B cell (primary cell): ENCODE data around the gene STARD10. TPM values are rescaled to one million over a fixed set of nuclear protein-coding genes. Genes with fewer than 3 reads are reported as not detected.

ENCODE experiments used
- ATAC-seq: fragments of 200-7000 bp; cut with Tn5 transposase; one replicate; pipeline ENCODE4 v1.10.0; 2021; ENCODE audit warnings: low read depth, mild to moderate bottlenecking, moderate number of reproducible peaks, moderate library complexity
- CTCF ChIA-PET: fragments of 350-600 bp; sonication (Branson Sonifier 250); formaldehyde crosslinking; loops from one replicate; lab custom pipeline; 2021; ENCODE audit warnings: antibody characterized with exemption, inconsistent platforms; lab: Charles Lee
- POLR2A ChIA-PET: fragments of 350-600 bp; sonication (Branson Sonifier 250); formaldehyde crosslinking; loops from one replicate; lab custom pipeline; 2021; ENCODE audit warnings: antibody characterized with exemption; lab: Charles Lee
- DNase-seq: peaks from one replicate; pipeline ENCODE4 v3.0.0; 2013
- H2AFZ ChIP-seq: 2 replicates; pipeline ENCODE4 v1.6.1; 2012; ENCODE audit warnings: mild to moderate bottlenecking, low read depth, low read length; ENCODE audit not compliant: insufficient read depth, poor library complexity, severe bottlenecking
- H3K27ac ChIP-seq, 2 donors: 1 replicate in 1 of 2; 2 replicates in 1 of 2; pipeline ENCODE4 v1.5.1; 2012 to 2013; ENCODE audit warnings: low read length in 2 of 2, mild to moderate bottlenecking in 2 of 2, moderate library complexity in 1 of 2
- H3K27me3 ChIP-seq, 4 experiments: fragments of 200-600 bp in 1 of 4; sonication (generic) in 1 of 4; replicated peaks in 1 of 4; 1 replicate in 2 of 4; 2 replicates in 2 of 4; pipeline versions ENCODE4 v1.6.1 to v1.7.0; 2013 to 2016; ENCODE audit warnings: low read length in 3 of 4, mild to moderate bottlenecking in 2 of 4, mixed read lengths in 1 of 4, moderate library complexity in 1 of 4; ENCODE audit not compliant: insufficient read depth in 4 of 4, control insufficient read depth in 3 of 4; ENCODE audit errors: control extremely low read depth in 1 of 4
- H3K36me3 ChIP-seq, 2 experiments: replicated peaks in 1 of 2; 1 replicate in 1 of 2; 2 replicates in 1 of 2; pipeline versions ENCODE4 v1.6.1 to v1.7.1; 2013; ENCODE audit warnings: low read length in 1 of 2; ENCODE audit not compliant: insufficient read depth in 2 of 2, control insufficient read depth in 1 of 2; ENCODE audit errors: control extremely low read depth in 1 of 2, extremely low read depth in 1 of 2
- H3K4me1 ChIP-seq, 2 donors: fragments of 200-600 bp in 1 of 2; sonication (generic) in 1 of 2; 1 replicate in 1 of 2; 2 replicates in 1 of 2; pipeline versions ENCODE4 v1.5.1 to v1.6.1; 2013 to 2017; ENCODE audit warnings: low read length in 2 of 2; ENCODE audit not compliant: control insufficient read depth in 2 of 2, insufficient read depth in 2 of 2
- H3K4me2 ChIP-seq: replicated peaks from 2 replicates; pipeline ENCODE3; 2012; ENCODE audit warnings: mild to moderate bottlenecking, low read depth, low read length; ENCODE audit not compliant: poor library complexity, severe bottlenecking
- H3K4me3 ChIP-seq, 5 experiments: fragments of 200-600 bp in 1 of 5; sonication (generic) in 1 of 5; 1 replicate in 3 of 5; 2 replicates in 2 of 5; pipeline versions ENCODE4 v1.5.1 to v1.7.0; 2011 to 2016; ENCODE audit warnings: low read length in 4 of 5, mild to moderate bottlenecking in 4 of 5, low read depth in 2 of 5, control low read depth in 1 of 5, moderate library complexity in 1 of 5; ENCODE audit not compliant: insufficient read depth in 1 of 5; ENCODE audit errors: control extremely low read depth in 1 of 5, extremely low read depth in 1 of 5
- H3K79me2 ChIP-seq: fragments of 200-600 bp; sonication (generic); one replicate; pipeline ENCODE4 v1.6.0; 2016; ENCODE audit warnings: low read length; ENCODE audit not compliant: control insufficient read depth, insufficient read depth
- H3K9ac ChIP-seq: fragments of 200-600 bp; sonication (generic); 2 replicates; pipeline ENCODE4 v1.6.1; 2017; ENCODE audit warnings: mild to moderate bottlenecking, low read length, moderate library complexity
- H3K9me3 ChIP-seq, 3 donors: one replicate each; pipeline versions ENCODE4 v1.6.1 to v1.7.1; 2013; ENCODE audit warnings: low read length in 2 of 3; ENCODE audit not compliant: control insufficient read depth in 2 of 3, insufficient read depth in 1 of 3; ENCODE audit errors: control extremely low read depth in 1 of 3
- H4K20me1 ChIP-seq: 2 replicates; pipeline ENCODE4 v1.6.0; 2012; ENCODE audit warnings: mild to moderate bottlenecking, low read length; ENCODE audit not compliant: insufficient read depth, control insufficient read depth, poor library complexity, severe bottlenecking
- H3K27ac Mint-ChIP-seq: one replicate; pipeline ENCODE4 v1.8.0; 2021; ENCODE audit warnings: mixed read lengths
- H3K27me3 Mint-ChIP-seq: one replicate; pipeline ENCODE4 v1.8.0; 2021; ENCODE audit warnings: mixed read lengths
- H3K4me1 Mint-ChIP-seq: one replicate; pipeline ENCODE4 v1.8.0; 2021; ENCODE audit warnings: mixed read lengths
- H3K4me3 Mint-ChIP-seq: one replicate; pipeline ENCODE4 v1.8.0; 2021; ENCODE audit warnings: mixed read lengths
- H3K9me3 Mint-ChIP-seq: one replicate; pipeline ENCODE4 v1.8.0; 2022; ENCODE audit warnings: mixed read lengths; ENCODE audit not compliant: insufficient read depth
- CTCF ChIP-seq: fragments of 200-600 bp; IDR thresholded peaks from one replicate; pipeline ENCODE4 v1.8.0; 2022; ENCODE audit warnings: antibody characterized with exemption, mild to moderate bottlenecking
- EZH2 ChIP-seq: IDR thresholded peaks from 2 replicates; pipeline ENCODE4 v1.6.1; 2012; ENCODE audit warnings: borderline replicate concordance, low read depth, mild to moderate bottlenecking, moderate library complexity, low read length; ENCODE audit not compliant: insufficient read depth, poor library complexity, severe bottlenecking
- WGBS: methylation state at CpG from one replicate; pipeline ENCODE4 v1.1.5; 2013; ENCODE audit warnings: missing lambda C conversion rate; ENCODE audit not compliant: insufficient coverage; 5-methylcytosine and 5-hydroxymethylcytosine counted together
- intact Hi-C: fragments of 100-400 bp; cut with micrococcal nuclease; formaldehyde crosslinking; loops from one replicate; pipeline ENCODE4 v1.10.0; 2022
- polyA plus RNA-seq: library from polyadenylated mRNA; depleted of rRNA; stranded (reverse); fragments of >200 nt; gene quantifications from 2 replicates; pipeline ENCODE4 v1.2.3, GENCODE V29; 2012
- total RNA-seq, 2 donors: library from RNA; stranded (reverse); fragments of 120-200 nt in 1 of 2; gene quantifications; 1 replicate in 1 of 2; 2 replicates in 1 of 2; pipeline versions ENCODE4 v1.2.3 to v1.2.4, GENCODE V29; 2013 to 2022

Gene STARD10
- total and polyA plus RNA-seq, 2 donors (not counting 1 experiment from before 2014, with no cell fraction given), result 37.5 to 39.2 TPM

GRCh38 chr11:72786305-72787215 is 7.3 kb downstream of the STARD10 start:
- no peak for ATAC-seq
- CTCF ChIA-PET, result interaction anchor here (0.6 to 10.6 kb wide), 7 partner anchors 13 to 57 kb away, joined by 3 to 390 read pairs (median 4); no protein-coding TSS in a partner anchor
- no peak for TF ChIP-seq CTCF
- TF ChIP-seq EZH2, result no peak

GRCh38 chr11:72784662-72785061 is 9.2 kb downstream of the STARD10 start:
- Histone ChIP-seq H3K9ac (no peak overlapping the region), H2AFZ (no peak overlapping the region), H3K27me3 (no peaks in the 10 kb centered on the region), H4K20me1 (peaks cover 16% of the 10 kb centered on the region), H3K9me3 (no peaks in the 10 kb centered on the region), H3K4me1 (peaks cover 43 to 52% of the 10 kb centered on the region in 2 donors), H3K36me3 (no peaks in the 10 kb centered on the region), H3K79me2 (peaks cover 17% of the 10 kb centered on the region), H3K27ac (no peak overlapping the region), H3K4me3 (no peak overlapping the region), H3K4me2 (no peak overlapping the region)
- intact Hi-C loops, result no loop called here
- Mint-ChIP-seq H3K27ac (no peak overlapping the region), H3K27me3 (no peaks in the 10 kb centered on the region), H3K9me3 (no peaks in the 10 kb centered on the region), H3K4me3 (no peak overlapping the region), H3K4me1 (peaks cover 57% of the 10 kb centered on the region)
- ATAC-seq, result no peak
- no peak for DNase-seq
- CTCF ChIA-PET, result no interaction called here
- 98% methylated on average over 9 of the region's 10 CpGs for WGBS
- POLR2A ChIA-PET, result interaction anchor here (0.6 kb wide), 1 partner anchor 62 kb away, joined by 6 read pairs; no protein-coding TSS in a partner anchor
- no peak for TF ChIP-seq CTCF
- TF ChIP-seq EZH2, result no peak

More at GRCh38 chr11:72786305-72787215, 7.3 kb downstream of the STARD10 start:
- no peaks in the 10 kb centered on the region for H3K27me3 ChIP-seq
- Mint-ChIP-seq H3K27ac (peak overlapping the region; percentile 92), H3K4me1 (peaks cover 46% of the 10 kb centered on the region), H3K27me3 (no peaks in the 10 kb centered on the region), H3K4me3 (peak overlapping the region; percentile 32), H3K9me3 (no peaks in the 10 kb centered on the region)
- intact Hi-C loops, result no loop called here
- peak overlapping the region; percentile 81 to 87 for H3K27ac ChIP-seq
- peaks cover 28 to 36% of the 10 kb centered on the region in 2 donors for H3K4me1 ChIP-seq
- no peak overlapping the region for H3K4me3 ChIP-seq
- H2AFZ ChIP-seq, result peak overlapping the region; percentile 70
- H3K4me2 ChIP-seq, result peak overlapping the region; percentile 68
- H4K20me1 ChIP-seq, result no peaks in the 10 kb centered on the region
- 96% methylated on average over 7 of the region's 8 CpGs for WGBS
- POLR2A ChIA-PET, result interaction anchor here (1.4 kb wide), 1 partner anchor 48 kb away, joined by 6 read pairs; no protein-coding TSS in a partner anchor
- DNase-seq, result no peak
- no peaks in the 10 kb centered on the region for H3K79me2 ChIP-seq
- H3K9me3 ChIP-seq, result no peaks in the 10 kb centered on the region
- H3K36me3 ChIP-seq, result no peaks in the 10 kb centered on the region
- H3K9ac ChIP-seq, result no peak overlapping the region
